Neural crest cell (in vitro differentiated cells): Measurements from ENCODE around the gene ZIK1. TPM values are rescaled to one million over a fixed set of nuclear protein-coding genes. Genes with fewer than 3 reads are reported as not detected.

ENCODE experiments used
- DNase-seq: peaks from one replicate; pipeline ENCODE4 v3.0.0; 2021; ENCODE audit warnings: low read depth, mixed read lengths, low spot score
- H3K27ac Mint-ChIP-seq: one replicate; pipeline ENCODE4 v1.8.0; 2021; ENCODE audit warnings: mild to moderate bottlenecking, mixed read lengths; ENCODE audit not compliant: unreplicated experiment
- H3K27me3 Mint-ChIP-seq: 2 replicates; pipeline ENCODE4 v1.8.0; 2021; ENCODE audit warnings: low read depth, mild to moderate bottlenecking, mixed read lengths
- H3K36me3 Mint-ChIP-seq: 2 replicates; pipeline ENCODE4 v1.8.0; 2021; ENCODE audit warnings: low read depth, mild to moderate bottlenecking, mixed read lengths
- H3K4me1 Mint-ChIP-seq: 2 replicates; pipeline ENCODE4 v1.8.0; 2021; ENCODE audit warnings: mixed read lengths
- H3K4me3 Mint-ChIP-seq: one replicate; pipeline ENCODE4 v1.8.0; 2021; ENCODE audit warnings: mild to moderate bottlenecking, mixed read lengths
- H3K9me3 Mint-ChIP-seq: 2 replicates; pipeline ENCODE4 v1.8.0; 2021; ENCODE audit warnings: mixed read lengths
- CTCF ChIP-seq: fragments of 200-600 bp; sonication (generic); conservative IDR thresholded peaks from 2 replicates; pipeline ENCODE4 v1.5.0; 2021; ENCODE audit warnings: antibody characterized with exemption, mild to moderate bottlenecking
- total RNA-seq: library from RNA; stranded (reverse); gene quantifications from 2 replicates; pipeline ENCODE4 v1.2.1, GENCODE V29; 2021

Gene ZIK1
- total RNA-seq, 1 donor from 2014 or later, result 27.6 TPM

GRCh38 chr19:57611113-57611512 is 27.2 kb downstream of the ZIK1 start:
- DNase-seq, result no peak

GRCh38 chr19:57613941-57614743 is 30.2 kb downstream of the ZIK1 start, which contains the start of gene ZNF134:
Gene ZNF134, plus strand, starts transcription at chr19:57614242. Its CDS starts 5,227 bp downstream, at chr19:57619469.
- peaks cover 34% of the 10 kb centered on the region for H3K9me3 Mint-ChIP-seq
- DNase-seq, result peak; percentile 87
- peaks cover 22% of the 10 kb centered on the region for H3K4me1 Mint-ChIP-seq
- no peak for TF ChIP-seq CTCF
- H3K27ac Mint-ChIP-seq, result peak within 1 kb of the TSS; percentile 94
- H3K27me3 Mint-ChIP-seq, result no peaks in the 10 kb centered on the region
- H3K36me3 Mint-ChIP-seq, result peaks cover 58% of the 10 kb centered on the region
- peak within 1 kb of the TSS; percentile 97 for H3K4me3 Mint-ChIP-seq

More at GRCh38 chr19:57611113-57611512, 27.2 kb downstream of the ZIK1 start:
- Mint-ChIP-seq H3K4me1 (peaks cover 22% of the 10 kb centered on the region), H3K27ac (no peak overlapping the region), H3K27me3 (no peaks in the 10 kb centered on the region), H3K9me3 (peaks cover 15% of the 10 kb centered on the region), H3K36me3 (peaks cover 55% of the 10 kb centered on the region), H3K4me3 (peak overlapping the region; percentile 51)
- no peak for TF ChIP-seq CTCF

- peaks cover 44% of the 10 kb centered on the region for H3K9me3 Mint-ChIP-seq
- H3K36me3 Mint-ChIP-seq, result peaks cover 70% of the 10 kb centered on the region
- no peaks in the 10 kb centered on the region for H3K27me3 Mint-ChIP-seq
- peak overlapping the region; percentile 97 for H3K4me3 Mint-ChIP-seq
- DNase-seq, result no peak
- no peak overlapping the region for H3K27ac Mint-ChIP-seq
- no peak for TF ChIP-seq CTCF
- peaks cover 22% of the 10 kb centered on the region for H3K4me1 Mint-ChIP-seq
Observed at GRCh38 chr19:57615346-57615745, 31.4 kb downstream of the ZIK1 start.

GRCh38 chr19:57620673-57621348 is 36.9 kb downstream of the ZIK1 start:
- H3K27me3 Mint-ChIP-seq, result no peaks in the 10 kb centered on the region
- peaks cover 98% of the 10 kb centered on the region for H3K36me3 Mint-ChIP-seq
- peaks cover 51% of the 10 kb centered on the region for H3K9me3 Mint-ChIP-seq
- no peak for TF ChIP-seq CTCF
- H3K27ac Mint-ChIP-seq, result no peak overlapping the region
- H3K4me3 Mint-ChIP-seq, result peak overlapping the region; percentile 11
- H3K4me1 Mint-ChIP-seq, result peaks cover under 1% of the 10 kb centered on the region
- no peak for DNase-seq

- H3K36me3 Mint-ChIP-seq, result peaks cover 92% of the 10 kb centered on the region
- peaks cover 40% of the 10 kb centered on the region for H3K9me3 Mint-ChIP-seq
- no peak for DNase-seq
- TF ChIP-seq CTCF, result no peak
- H3K27ac Mint-ChIP-seq, result no peak overlapping the region
- no peaks in the 10 kb centered on the region for H3K4me1 Mint-ChIP-seq
- no peak overlapping the region for H3K4me3 Mint-ChIP-seq
- no peaks in the 10 kb centered on the region for H3K27me3 Mint-ChIP-seq
Observed at GRCh38 chr19:57623091-57623490, 39.1 kb downstream of the ZIK1 start.
